ENCODE measurements around the gene PFKFB1.
"Not testable (repeated sequence)": the region's sequence is repeated elsewhere in the genome, so short reads cannot be mapped to it uniquely, and the experiment has no call there.

Gene PFKFB1

GRCh38 chrX:54992911-54993622 is 921 bp downstream of the PFKFB1 start:
- DNase-seq = no peak

- DNase-seq = no peak
These were observed 2.3 kb downstream of the PFKFB1 start for GRCh38 chrX:54991706-54992105.

- DNase-seq = not testable (repeated sequence)
These were observed 10.7 kb downstream of the PFKFB1 start for GRCh38 chrX:54983306-54983705.

GRCh38 chrX:54980334-54980733 is 13.7 kb downstream of the PFKFB1 start:
- no peak for DNase-seq

- DNase-seq = no peak
These were observed 14.6 kb downstream of the PFKFB1 start for GRCh38 chrX:54979432-54979831.

GRCh38 chrX:54978448-54978847 is 15.5 kb downstream of the PFKFB1 start:
- no peak for DNase-seq

- no peak for DNase-seq
These were observed 16.6 kb downstream of the PFKFB1 start for GRCh38 chrX:54977387-54977786.

- DNase-seq = no peak
These were observed 29.1 kb downstream of the PFKFB1 start for GRCh38 chrX:54964766-54965497.

- no peak for DNase-seq
These were observed 32.2 kb downstream of the PFKFB1 start for GRCh38 chrX:54961750-54962149.

GRCh38 chrX:54950730-54951375 is 43.1 kb downstream of the PFKFB1 start:
- peak; percentile 90 for DNase-seq

- DNase-seq = no peak
These were observed 48.8 kb downstream of the PFKFB1 start for GRCh38 chrX:54945224-54945623.

- no peak for DNase-seq
These were observed 49.2 kb downstream of the PFKFB1 start for GRCh38 chrX:54944816-54945215.

- no peak for DNase-seq
These were observed 56.6 kb downstream of the PFKFB1 start for GRCh38 chrX:54937416-54937815.

GRCh38 chrX:54935306-54935705 is 58.7 kb downstream of the PFKFB1 start:
- no peak for DNase-seq

- no peak for DNase-seq
These were observed 59.1 kb downstream of the PFKFB1 start for GRCh38 chrX:54934890-54935289.

GRCh38 chrX:54934058-54934457 is 59.9 kb downstream of the PFKFB1 start:
- DNase-seq = no peak

GRCh38 chrX:54933150-54933826 is 60.7 kb downstream of the PFKFB1 start:
- DNase-seq = no peak

GRCh38 chrX:54931107-54931506 is 62.9 kb downstream of the PFKFB1 start:
- no peak for DNase-seq

- DNase-seq = no peak
These were observed 63.5 kb downstream of the PFKFB1 start for GRCh38 chrX:54930291-54931049.

GRCh38 chrX:54928876-54929275 is 65.1 kb downstream of the PFKFB1 start:
- no peak for DNase-seq

GRCh38 chrX:54926978-54927377 is 67.0 kb downstream of the PFKFB1 start:
- DNase-seq = no peak

GRCh38 chrX:54923376-54923775 is 70.6 kb downstream of the PFKFB1 start:
- DNase-seq = no peak

GRCh38 chrX:54922547-54922946 is 71.4 kb downstream of the PFKFB1 start:
- no peak for DNase-seq
